ENCODE measurements around the gene FGF12.

DNA sequence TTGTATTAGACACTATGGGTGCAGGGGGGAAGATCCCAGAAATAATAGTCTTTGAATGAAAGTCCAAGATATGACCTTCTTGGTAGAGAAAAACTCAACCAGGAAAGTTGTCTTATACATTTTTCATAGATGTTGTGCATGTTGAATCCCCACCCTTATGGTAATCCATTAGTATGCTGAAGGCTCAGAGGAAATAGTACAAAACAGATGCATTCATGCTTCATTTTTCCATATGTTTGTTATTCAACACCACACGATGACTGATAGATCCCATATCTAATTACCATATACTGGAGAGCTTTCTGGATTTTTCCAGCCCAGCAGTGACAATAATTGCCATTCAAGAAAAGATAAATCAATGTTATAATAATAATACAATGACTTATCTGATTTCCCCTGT lies 487.4 kb downstream of the FGF12 start:
- TF ChIP-seq, protein P1, sequence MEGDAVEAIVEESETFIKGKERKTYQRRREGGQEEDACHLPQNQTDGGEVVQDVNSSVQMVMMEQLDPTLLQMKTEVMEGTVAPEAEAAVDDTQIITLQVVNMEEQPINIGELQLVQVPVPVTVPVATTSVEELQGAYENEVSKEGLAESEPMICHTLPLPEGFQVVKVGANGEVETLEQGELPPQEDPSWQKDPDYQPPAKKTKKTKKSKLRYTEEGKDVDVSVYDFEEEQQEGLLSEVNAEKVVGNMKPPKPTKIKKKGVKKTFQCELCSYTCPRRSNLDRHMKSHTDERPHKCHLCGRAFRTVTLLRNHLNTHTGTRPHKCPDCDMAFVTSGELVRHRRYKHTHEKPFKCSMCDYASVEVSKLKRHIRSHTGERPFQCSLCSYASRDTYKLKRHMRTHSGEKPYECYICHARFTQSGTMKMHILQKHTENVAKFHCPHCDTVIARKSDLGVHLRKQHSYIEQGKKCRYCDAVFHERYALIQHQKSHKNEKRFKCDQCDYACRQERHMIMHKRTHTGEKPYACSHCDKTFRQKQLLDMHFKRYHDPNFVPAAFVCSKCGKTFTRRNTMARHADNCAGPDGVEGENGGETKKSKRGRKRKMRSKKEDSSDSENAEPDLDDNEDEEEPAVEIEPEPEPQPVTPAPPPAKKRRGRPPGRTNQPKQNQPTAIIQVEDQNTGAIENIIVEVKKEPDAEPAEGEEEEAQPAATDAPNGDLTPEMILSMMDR (IDR thresholded peaks at IDR 0.05) = no peak
- TF ChIP-seq, protein P2, sequence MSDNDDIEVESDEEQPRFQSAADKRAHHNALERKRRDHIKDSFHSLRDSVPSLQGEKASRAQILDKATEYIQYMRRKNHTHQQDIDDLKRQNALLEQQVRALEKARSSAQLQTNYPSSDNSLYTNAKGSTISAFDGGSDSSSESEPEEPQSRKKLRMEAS (IDR thresholded peaks at IDR 0.05; ENCODE audit: low read depth) = no peak
